Skin epidermis (tissue), 12 donors: Measurements from ENCODE around the gene DNTTIP2.
"Not testable (repeated sequence)": the region's sequence is repeated elsewhere in the genome, so short reads cannot be mapped to it uniquely, and the experiment has no call there.

Source experiments
- H3K27ac ChIP-seq, 21 experiments: fragments of 200-600 bp; sonication (generic) in 11 of 21; one replicate each; pipeline ENCODE4 v1.5.0; 2020; ENCODE audit warnings: mild to moderate bottlenecking in 3 of 21, inconsistent platforms in 2 of 21, moderate library complexity in 2 of 21
- H3K4me3 ChIP-seq, 7 experiments: fragments of 200-600 bp; sonication (generic) in 2 of 7; one replicate each; pipeline ENCODE4 v1.5.0; 2020; ENCODE audit warnings: inconsistent platforms in 2 of 7, mild to moderate bottlenecking in 2 of 7, moderate library complexity in 1 of 7

The DNTTIP2 gene, protein sequence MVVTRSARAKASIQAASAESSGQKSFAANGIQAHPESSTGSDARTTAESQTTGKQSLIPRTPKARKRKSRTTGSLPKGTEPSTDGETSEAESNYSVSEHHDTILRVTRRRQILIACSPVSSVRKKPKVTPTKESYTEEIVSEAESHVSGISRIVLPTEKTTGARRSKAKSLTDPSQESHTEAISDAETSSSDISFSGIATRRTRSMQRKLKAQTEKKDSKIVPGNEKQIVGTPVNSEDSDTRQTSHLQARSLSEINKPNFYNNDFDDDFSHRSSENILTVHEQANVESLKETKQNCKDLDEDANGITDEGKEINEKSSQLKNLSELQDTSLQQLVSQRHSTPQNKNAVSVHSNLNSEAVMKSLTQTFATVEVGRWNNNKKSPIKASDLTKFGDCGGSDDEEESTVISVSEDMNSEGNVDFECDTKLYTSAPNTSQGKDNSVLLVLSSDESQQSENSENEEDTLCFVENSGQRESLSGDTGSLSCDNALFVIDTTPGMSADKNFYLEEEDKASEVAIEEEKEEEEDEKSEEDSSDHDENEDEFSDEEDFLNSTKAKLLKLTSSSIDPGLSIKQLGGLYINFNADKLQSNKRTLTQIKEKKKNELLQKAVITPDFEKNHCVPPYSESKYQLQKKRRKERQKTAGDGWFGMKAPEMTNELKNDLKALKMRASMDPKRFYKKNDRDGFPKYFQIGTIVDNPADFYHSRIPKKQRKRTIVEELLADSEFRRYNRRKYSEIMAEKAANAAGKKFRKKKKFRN

GRCh38 chr1:93878889-93879586 is at the start of gene DNTTIP2:
TSS of gene DNTTIP2 (minus strand) at chr1:93879206. CDS start at chr1:93879148, 58 bp downstream.
- Histone ChIP-seq H3K27ac (peak within 1 kb of the TSS; percentile 63 to 99 (median 94)), H3K4me3 (peak within 1 kb of the TSS; percentile 66 to 98 (median 87))

- H3K4me3 ChIP-seq, result no peak overlapping the region
- no peak overlapping the region for H3K27ac ChIP-seq
Measured at GRCh38 chr1:93925206-93925605, 46.2 kb upstream of the DNTTIP2 start.

- H3K4me3 ChIP-seq, result no peak overlapping the region
Measured at GRCh38 chr1:93919780-93920179, 40.8 kb upstream of the DNTTIP2 start.

GRCh38 chr1:93917302-93917701 is 38.3 kb upstream of the DNTTIP2 start:
- no peak overlapping the region for H3K4me3 ChIP-seq
- no peak overlapping the region for H3K27ac ChIP-seq

More at GRCh38 chr1:93919780-93920179, 40.8 kb upstream of the DNTTIP2 start:
- H3K27ac ChIP-seq, result no peak overlapping the region

- H3K4me3 ChIP-seq, H3K27ac ChIP-seq: not testable (repeated sequence)
Measured at GRCh38 chr1:93910880-93911279, 31.9 kb upstream of the DNTTIP2 start.

- Histone ChIP-seq H3K4me3 (no peak overlapping the region), H3K27ac (peak overlapping the region in 3 of 21 experiments; percentile 80 to 87 (median 85))
Measured at GRCh38 chr1:93910305-93910704, 31.3 kb upstream of the DNTTIP2 start.

DNA sequence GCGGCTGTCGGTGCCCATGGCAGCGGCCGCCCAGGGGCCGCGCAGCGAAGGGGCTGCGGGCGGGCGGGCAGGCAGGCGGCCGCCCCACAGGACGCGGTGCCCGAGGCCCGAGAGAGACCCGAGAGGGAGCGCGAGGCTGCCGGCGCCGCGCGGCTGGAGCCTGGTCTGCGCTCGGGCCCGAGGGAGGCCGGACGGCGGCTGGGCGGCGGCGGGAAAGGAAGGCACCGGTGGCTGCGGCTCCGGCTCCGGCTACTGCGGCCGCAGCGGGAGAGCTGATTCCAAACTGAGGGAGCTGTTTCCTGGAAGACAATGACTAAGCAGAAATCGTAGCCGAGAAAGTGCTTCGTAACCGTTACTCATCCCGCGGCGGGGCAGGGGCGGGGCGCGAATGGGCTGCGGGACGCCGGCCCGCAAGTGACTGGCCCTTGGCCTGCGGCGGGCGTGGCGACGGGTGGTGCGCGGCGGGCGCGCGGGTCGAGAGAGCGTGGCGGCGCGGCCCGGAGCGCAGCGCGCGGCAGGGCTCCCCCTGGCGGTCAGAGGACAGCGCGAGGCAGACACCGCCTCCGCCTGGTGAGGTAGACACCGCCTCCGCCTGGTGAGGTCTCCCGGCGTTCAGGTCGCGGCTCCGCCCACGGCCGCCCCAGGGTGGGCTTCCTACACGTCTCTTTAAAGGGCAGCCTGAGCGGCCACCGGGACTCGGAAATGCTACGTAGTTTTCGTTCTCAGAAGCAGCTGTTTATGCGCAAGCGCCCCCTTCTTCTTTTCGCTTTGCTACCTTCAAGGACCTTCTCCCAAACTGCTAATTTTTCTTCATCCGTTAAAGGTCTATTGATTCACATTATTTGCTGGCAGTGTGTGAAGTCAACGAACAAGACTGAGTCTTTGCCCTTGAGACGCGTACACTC is 30.4 kb upstream of the DNTTIP2 start, which contains the start of gene GCLM:
GCLM (minus strand) TSS at position 285 of the 905 bp plus-strand sequence; CDS start at position 18, 267 bp downstream.
- H3K27ac ChIP-seq, result peak within 1 kb of the TSS; percentile 62 to 89 (median 80)
- peak within 1 kb of the TSS; percentile 51 to 91 (median 60) for H3K4me3 ChIP-seq

DNA sequence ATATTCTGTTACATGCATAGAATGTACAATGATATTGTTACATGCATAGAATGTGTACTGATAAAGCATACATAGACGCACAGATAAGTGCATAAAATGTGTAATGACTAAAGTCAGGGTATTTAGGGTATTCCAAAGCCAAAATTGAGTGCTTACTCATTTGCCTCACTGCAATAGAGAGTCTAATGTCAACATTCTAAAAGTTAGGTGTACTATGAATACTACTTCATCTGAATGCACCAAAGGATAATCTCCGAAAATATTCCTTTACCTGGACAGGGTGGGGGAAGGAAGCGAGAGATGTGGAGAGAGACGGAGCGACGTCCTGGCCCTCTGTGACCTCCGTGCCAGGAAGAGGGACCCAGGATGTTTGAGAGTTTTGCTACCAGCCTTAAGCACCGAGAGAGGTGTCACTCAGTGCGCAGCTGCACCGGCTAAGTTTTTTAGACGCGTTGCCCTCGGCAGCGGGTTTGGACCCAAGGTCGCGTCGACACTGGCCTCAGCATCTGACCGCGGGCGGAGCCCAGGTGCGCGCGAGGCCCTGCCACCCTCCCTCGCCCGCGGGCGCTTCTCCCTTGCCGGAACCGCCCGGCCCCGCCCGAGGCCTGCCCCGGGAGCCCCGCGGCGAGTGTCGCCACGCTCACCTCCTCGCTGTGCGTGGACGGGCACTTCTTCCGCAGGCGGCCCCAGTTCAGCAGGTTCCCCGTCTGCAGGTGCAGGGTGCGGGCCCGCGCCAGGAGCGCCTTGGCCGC is 29.6 kb upstream of the DNTTIP2 start:
- peak overlapping the region; percentile 51 to 91 (median 60) for H3K4me3 ChIP-seq
- H3K27ac ChIP-seq, result peak overlapping the region; percentile 62 to 89 (median 80)

- Histone ChIP-seq H3K27ac (no peak overlapping the region), H3K4me3 (peak overlapping the region in 1 of 7 experiments; percentile 91)
Measured at GRCh38 chr1:93907718-93908117, 28.7 kb upstream of the DNTTIP2 start.

DNA sequence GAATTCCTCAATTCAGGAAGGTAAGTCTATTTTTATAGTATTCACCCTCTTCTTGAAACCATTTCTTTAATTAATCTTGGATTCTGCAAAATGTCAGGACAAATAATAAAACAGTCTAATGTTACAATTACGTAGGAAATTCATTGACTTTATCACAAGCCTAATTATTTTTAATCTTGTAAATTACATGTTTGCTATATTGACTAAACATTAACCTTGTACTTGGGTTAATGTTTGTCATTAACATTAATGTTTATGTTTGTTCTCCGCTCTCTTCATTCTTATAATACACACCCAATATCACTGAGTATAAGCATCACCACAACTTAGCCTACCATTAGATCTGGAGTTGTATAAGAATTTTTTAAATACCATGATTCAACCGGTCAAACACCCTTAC is 27.5 kb upstream of the DNTTIP2 start:
- Histone ChIP-seq H3K4me3 (no peak overlapping the region), H3K27ac (no peak overlapping the region)

GRCh38 chr1:93905734-93906133 is 26.7 kb upstream of the DNTTIP2 start:
- Histone ChIP-seq H3K4me3 (no peak overlapping the region), H3K27ac (no peak overlapping the region)

DNA sequence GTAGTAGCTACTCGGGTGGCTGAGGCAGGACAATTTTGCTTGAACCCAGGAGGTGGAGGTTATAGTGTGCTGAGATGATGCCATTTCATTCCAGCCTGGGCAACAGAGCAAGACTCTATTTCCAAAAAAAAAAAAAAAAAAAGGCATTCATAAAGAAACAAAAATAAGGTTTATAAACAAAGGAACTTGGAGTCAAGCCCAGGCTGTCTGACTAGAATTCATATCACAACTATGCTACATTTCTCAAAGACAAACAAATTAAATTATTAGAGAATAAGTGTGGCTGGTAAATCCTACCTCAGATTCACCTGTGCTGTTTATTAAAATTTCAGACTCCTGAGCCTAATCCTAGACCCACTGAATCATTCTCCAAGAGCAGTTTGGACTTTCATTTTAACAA is 26.0 kb upstream of the DNTTIP2 start:
- H3K27ac ChIP-seq, result peak overlapping the region in 5 of 21 experiments; percentile 15 to 52 (median 34)
- H3K4me3 ChIP-seq, result no peak overlapping the region

- Histone ChIP-seq H3K27ac (peak overlapping the region in 5 of 21 experiments; percentile 3 to 52 (median 34)), H3K4me3 (no peak overlapping the region)
Measured at GRCh38 chr1:93904228-93904627, 25.2 kb upstream of the DNTTIP2 start.

GRCh38 chr1:93900723-93901504 is 21.9 kb upstream of the DNTTIP2 start:
- Histone ChIP-seq H3K27ac (no peak overlapping the region), H3K4me3 (no peak overlapping the region)

GRCh38 chr1:93899543-93900207 is 20.7 kb upstream of the DNTTIP2 start:
- Histone ChIP-seq H3K27ac (no peak overlapping the region), H3K4me3 (no peak overlapping the region)

DNA sequence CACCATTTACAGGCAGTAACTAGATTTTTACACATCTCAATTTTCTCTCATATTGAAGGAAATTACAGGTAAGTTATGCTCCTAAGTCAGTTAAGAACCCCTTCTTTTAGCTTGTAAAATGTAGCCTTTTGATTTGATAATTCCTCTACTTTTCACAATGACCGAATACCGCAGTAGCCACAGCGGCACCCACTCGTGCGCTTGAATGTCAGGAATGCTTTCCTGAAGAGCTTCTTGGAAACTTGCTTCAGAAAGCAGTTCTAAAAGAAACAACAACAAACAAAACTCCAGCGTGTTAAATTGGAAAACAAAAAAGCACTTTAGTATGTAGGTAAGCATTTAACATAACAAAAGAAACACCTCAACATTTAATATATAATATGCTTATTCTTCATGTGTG is 9.9 kb upstream of the DNTTIP2 start:
- H3K27ac ChIP-seq, result no peak overlapping the region

GRCh38 chr1:93882269-93882668 is 3.3 kb upstream of the DNTTIP2 start:
- Histone ChIP-seq H3K27ac (no peak overlapping the region), H3K4me3 (no peak overlapping the region)

More for the DNA sequence above, 9.9 kb upstream of the DNTTIP2 start:
- no peak overlapping the region for H3K4me3 ChIP-seq
